Mesodermal cell (in vitro differentiated cells): ENCODE results near the gene STAT4. TPM values are rescaled to one million over a fixed set of nuclear protein-coding genes. Genes with fewer than 3 reads are reported as not detected.

Experiments used
- H3K27ac ChIP-seq: 2 replicates; pipeline ENCODE4 v1.7.0; 2013; ENCODE audit warnings: mild to moderate bottlenecking, low read depth, low read length, moderate library complexity; ENCODE audit not compliant: severe bottlenecking
- H3K36me3 ChIP-seq: 2 replicates; pipeline ENCODE4 v1.7.1; 2013; ENCODE audit warnings: mild to moderate bottlenecking, low read length, moderate library complexity; ENCODE audit not compliant: control insufficient read depth, insufficient read depth
- H3K4me1 ChIP-seq: one replicate; pipeline ENCODE4 v1.7.1; 2013; ENCODE audit warnings: mild to moderate bottlenecking, low read length; ENCODE audit not compliant: insufficient read depth, control insufficient read depth, poor library complexity, severe bottlenecking
- H3K4me3 ChIP-seq: 2 replicates; pipeline ENCODE4 v1.7.0; 2013; ENCODE audit warnings: low read length, control low read depth, mild to moderate bottlenecking; ENCODE audit not compliant: insufficient read depth, poor library complexity, severe bottlenecking; ENCODE audit errors: extremely low read depth
- H3K9me3 ChIP-seq: 2 replicates; pipeline ENCODE4 v1.7.1; 2013; ENCODE audit warnings: mild to moderate bottlenecking, low read length, moderate library complexity; ENCODE audit not compliant: control insufficient read depth
- WGBS, 2 experiments: methylation state at CpG; one replicate each; pipeline ENCODE4 v1.1.5; 2013; ENCODE audit warnings: missing lambda C conversion rate in 2 of 2; ENCODE audit not compliant: insufficient coverage in 2 of 2; 5-methylcytosine and 5-hydroxymethylcytosine counted together
- polyA plus RNA-seq, 2 experiments: library from polyadenylated mRNA; stranded (reverse); fragments of 50-300 nt; gene quantifications; one replicate each; pipeline ENCODE4 v1.2.3, GENCODE V29; 2013

Gene STAT4, protein sequence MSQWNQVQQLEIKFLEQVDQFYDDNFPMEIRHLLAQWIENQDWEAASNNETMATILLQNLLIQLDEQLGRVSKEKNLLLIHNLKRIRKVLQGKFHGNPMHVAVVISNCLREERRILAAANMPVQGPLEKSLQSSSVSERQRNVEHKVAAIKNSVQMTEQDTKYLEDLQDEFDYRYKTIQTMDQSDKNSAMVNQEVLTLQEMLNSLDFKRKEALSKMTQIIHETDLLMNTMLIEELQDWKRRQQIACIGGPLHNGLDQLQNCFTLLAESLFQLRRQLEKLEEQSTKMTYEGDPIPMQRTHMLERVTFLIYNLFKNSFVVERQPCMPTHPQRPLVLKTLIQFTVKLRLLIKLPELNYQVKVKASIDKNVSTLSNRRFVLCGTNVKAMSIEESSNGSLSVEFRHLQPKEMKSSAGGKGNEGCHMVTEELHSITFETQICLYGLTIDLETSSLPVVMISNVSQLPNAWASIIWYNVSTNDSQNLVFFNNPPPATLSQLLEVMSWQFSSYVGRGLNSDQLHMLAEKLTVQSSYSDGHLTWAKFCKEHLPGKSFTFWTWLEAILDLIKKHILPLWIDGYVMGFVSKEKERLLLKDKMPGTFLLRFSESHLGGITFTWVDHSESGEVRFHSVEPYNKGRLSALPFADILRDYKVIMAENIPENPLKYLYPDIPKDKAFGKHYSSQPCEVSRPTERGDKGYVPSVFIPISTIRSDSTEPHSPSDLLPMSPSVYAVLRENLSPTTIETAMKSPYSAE
- 1.7 TPM for polyA plus RNA-seq (2013, experiment 1 of 2)
- polyA plus RNA-seq (2013, experiment 2 of 2) = 0.76 TPM

DNA sequence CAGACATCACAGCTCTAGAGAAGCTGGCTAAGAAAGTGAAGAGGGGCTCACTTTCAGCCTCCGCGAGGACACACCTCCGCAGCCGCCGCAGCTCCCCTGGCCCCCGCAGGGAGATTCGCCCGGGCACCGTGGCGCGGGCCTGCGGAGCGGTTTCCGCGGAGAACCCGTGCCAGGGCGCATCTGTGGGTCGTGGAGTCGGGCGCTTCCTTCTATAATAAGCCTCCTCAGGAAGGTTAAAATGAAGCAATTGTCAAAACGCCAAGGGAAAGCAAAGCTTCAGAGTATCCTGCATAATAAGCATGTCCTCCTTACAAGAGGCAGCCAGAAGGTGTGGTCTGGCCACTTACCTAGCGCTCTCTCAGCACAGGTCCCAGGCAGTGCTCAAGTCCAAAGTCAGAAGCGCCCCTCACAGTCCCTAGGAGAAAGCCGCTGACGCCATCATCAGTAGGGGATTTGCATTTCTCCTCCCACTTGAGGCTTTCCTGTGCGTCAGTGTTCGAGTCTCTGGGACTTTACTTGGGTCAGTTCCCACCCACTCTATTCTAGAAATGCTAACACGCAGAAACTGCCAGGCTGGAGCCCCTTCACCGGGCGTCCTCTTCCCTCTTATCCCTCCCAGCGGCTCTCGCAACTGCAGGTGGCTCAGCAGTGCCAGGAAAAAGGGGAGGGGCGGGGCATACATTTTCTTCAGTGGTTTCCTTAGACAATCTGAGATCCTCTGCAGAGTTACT, at the start of gene STAT4:
Gene STAT4 (minus strand): TSS at position 395 of the 731 bp plus-strand sequence. CDS start 2,791 bp downstream, outside the sequence.
- H3K9me3 ChIP-seq = no peaks in the 10 kb centered on the region
- 1 to 8% methylated on average over 20 to 26 of the region's 33 CpGs for WGBS, 2 experiments
- peak within 1 kb of the TSS; percentile 35 for H3K4me3 ChIP-seq
- no peaks in the 10 kb centered on the region for H3K4me1 ChIP-seq
- no peak within 1 kb of the TSS for H3K27ac ChIP-seq
- H3K36me3 ChIP-seq = no peaks in the 10 kb centered on the region

DNA sequence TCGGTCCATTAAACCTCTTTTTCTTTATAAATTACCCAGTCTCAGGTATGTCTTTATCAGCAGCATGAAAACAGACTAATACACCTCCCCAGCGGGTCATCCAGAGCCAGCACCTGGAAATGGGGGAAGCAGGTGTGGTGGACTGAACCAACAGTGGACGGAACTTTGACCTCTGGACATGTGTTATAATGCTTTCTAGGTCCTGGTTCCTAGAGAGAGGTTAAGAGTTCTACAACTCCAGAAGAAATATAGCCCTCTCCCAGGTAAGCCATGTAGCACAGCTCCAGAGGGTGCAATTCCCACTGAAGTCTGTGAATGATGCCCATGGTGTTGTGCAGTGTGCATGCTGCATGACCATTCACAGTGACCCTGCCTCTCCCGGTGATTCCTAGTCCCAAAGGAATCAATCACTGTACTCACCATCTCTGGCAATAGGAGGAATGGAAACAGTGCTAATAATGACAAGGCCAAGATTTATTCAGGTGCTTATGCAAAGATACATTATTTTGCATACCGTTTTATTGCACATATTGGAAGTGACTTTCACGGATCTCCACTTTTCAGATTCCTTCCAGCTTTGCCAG, 49.2 kb upstream of the STAT4 start:
- peaks cover 9% of the 10 kb centered on the region for H3K4me1 ChIP-seq
- no peaks in the 10 kb centered on the region for H3K36me3 ChIP-seq
- no peak overlapping the region for H3K27ac ChIP-seq
- WGBS, 2 experiments = 94 to 97% methylated on average over 2 to 4 of the region's 6 CpGs
- H3K4me3 ChIP-seq = no peak overlapping the region
- no peaks in the 10 kb centered on the region for H3K9me3 ChIP-seq

DNA sequence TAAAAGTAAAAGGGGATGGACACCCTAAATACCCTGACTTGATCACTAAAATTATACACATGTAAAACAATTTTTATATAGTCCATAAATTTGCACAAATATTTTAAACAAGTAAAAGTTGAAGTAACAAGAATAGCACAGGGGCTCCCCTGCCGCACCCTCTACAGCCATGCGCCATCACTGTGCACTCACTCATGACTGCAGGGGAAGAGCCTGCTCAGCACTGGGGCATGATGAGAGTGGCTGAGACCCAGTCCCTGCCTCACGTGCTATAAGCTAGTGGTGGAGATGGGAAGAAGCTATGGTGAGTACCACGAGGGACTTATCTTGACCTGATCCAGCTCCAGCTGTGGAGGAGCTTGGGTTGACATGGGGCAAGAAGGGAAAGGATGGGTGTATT, 47.5 kb upstream of the STAT4 start:
- Histone ChIP-seq H3K4me3 (no peak overlapping the region), H3K4me1 (peaks cover 9% of the 10 kb centered on the region), H3K27ac (no peak overlapping the region), H3K9me3 (no peaks in the 10 kb centered on the region), H3K36me3 (no peaks in the 10 kb centered on the region)
- WGBS, 2 experiments = 85 to 88% methylated on average over 3 to 4 of the region's 4 CpGs

DNA sequence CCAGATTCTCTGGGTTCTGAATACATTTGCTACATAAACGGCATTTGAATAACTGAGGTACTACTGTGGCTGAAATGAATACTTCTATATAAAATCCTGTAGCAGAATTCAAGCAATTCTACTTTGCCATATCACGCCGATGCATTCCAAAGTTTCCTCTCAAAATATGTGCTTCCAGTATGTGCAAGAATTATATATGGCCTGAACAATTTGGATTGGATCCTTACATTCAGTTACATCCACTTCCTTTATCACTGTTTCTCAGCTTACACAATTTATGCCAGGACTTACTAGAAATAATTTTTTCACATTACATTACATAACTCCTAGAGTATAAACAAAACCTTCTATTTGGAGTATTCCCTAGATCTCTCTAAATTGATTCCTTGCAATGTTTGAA, 46.3 kb upstream of the STAT4 start:
- Histone ChIP-seq H3K36me3 (no peaks in the 10 kb centered on the region), H3K4me3 (no peak overlapping the region), H3K4me1 (no peaks in the 10 kb centered on the region), H3K9me3 (no peaks in the 10 kb centered on the region), H3K27ac (no peak overlapping the region)
- WGBS, 2 experiments = 100% methylated on average over 1 of the region's 3 CpGs; no CpG with 5 or more reads in 1 of the 2 experiments

DNA sequence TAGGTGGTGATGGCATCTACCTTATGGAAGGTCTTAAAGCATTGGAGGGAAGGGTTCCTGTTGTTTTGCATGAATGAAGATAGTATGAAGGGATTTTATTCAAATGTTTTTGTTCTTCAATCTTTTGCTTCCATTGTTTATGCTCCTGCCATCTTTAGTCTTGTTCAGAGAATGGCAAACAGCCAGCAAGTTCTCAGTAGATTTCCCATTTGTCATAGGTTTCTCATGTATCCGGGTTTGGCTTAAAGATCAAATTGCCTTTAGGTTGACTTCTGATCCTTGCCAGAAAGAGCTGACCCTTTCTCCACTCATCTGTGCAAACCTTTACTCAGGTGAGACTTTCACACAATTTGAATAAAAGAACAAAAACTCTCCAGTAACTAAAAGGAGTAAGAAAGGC, 44.2 kb upstream of the STAT4 start:
- no peaks in the 10 kb centered on the region for H3K36me3 ChIP-seq
- no peak overlapping the region for H3K4me3 ChIP-seq
- H3K4me1 ChIP-seq = no peaks in the 10 kb centered on the region
- H3K27ac ChIP-seq = no peak overlapping the region
- H3K9me3 ChIP-seq = no peaks in the 10 kb centered on the region
- WGBS, 2 experiments = 100% methylated on average over 1 of the region's 1 CpG; no CpG with 5 or more reads in 1 of the 2 experiments

DNA sequence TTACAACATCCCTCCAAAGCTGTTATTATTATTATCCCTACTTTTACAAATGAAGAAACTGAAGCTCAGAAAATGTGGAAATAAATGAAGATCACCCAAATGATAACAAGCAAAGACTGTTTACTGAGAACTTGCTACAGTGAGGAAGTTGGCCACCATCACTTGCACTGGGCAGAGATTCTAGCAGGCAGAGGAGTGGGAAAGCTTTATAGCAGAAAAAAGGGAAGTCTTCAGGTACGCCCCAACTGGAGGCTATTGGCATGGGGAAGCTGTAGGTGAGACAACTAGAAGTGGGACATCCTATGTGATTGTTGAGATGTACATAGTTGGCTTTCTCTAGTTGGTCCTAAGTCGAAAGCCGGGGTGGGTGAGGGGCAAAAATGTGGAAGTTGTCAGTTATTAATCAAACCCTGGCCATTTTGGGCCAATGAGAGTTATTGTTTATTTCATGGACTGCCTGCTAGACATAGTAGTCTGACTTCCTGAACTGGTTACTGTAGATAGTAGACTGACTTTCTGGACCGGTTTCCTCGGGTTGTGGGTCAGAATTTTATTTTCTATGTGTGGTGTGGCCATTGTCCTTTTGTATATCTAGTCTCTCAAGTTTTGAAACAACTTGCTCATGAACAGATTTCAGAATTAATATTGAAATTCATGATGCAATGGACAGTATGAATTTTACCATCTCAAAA, 40.2 kb upstream of the STAT4 start:
- WGBS, 2 experiments = 93 to 100% methylated on average over 3 of the region's 5 CpGs
- H3K9me3 ChIP-seq = no peaks in the 10 kb centered on the region
- H3K27ac ChIP-seq = no peak overlapping the region
- no peaks in the 10 kb centered on the region for H3K36me3 ChIP-seq
- H3K4me1 ChIP-seq = no peaks in the 10 kb centered on the region
- H3K4me3 ChIP-seq = no peak overlapping the region

DNA sequence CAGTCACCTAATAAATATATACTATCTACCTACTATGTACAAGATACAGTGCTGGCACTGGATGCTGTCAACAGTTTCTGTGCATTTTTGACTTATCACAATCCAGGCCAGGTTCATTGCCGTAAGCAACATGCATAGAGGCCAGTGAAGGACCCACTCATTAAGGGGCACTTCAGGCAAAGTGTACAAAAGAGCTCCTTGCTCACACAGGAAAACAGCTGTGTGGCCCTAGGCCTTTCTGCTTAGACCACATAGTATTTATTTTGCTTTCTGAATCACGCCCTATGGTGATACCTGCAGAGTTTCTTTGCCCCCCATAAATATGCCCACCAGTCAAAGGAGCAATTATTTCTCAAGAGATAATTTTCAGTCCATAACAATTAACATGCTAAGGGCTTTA, 39.6 kb upstream of the STAT4 start:
- no peak overlapping the region for H3K4me3 ChIP-seq
- H3K4me1 ChIP-seq = no peaks in the 10 kb centered on the region
- no peaks in the 10 kb centered on the region for H3K9me3 ChIP-seq
- H3K36me3 ChIP-seq = no peaks in the 10 kb centered on the region
- WGBS, 2 experiments = 92 to 95% methylated on average over 2 of the region's 2 CpGs
- no peak overlapping the region for H3K27ac ChIP-seq

DNA sequence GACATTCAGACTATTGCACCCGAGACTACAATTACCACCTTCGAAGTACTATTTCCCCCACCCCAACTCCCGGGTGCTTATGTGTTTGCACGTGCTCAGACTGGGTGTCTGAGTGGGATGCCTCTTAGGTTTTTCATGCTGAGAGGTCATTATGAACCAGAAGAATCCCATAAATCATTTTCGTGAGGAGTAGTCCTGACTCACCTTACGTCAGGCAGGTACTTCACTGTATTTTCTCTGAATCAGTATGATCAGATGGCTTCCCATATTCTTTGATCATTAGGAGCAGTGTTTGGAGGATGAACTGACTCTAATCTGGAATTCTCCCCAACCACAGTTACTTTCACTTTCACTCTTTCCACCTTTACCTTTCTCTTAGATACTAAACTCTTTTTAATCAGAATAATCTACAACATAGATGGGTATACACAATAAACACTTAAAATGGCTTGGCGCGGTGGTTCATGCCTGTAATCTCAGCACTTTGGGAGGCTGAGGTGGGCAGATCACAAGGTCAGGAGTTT, 38.4 kb upstream of the STAT4 start:
- Histone ChIP-seq H3K4me1 (no peaks in the 10 kb centered on the region), H3K9me3 (no peaks in the 10 kb centered on the region), H3K36me3 (no peaks in the 10 kb centered on the region), H3K27ac (no peak overlapping the region), H3K4me3 (no peak overlapping the region)
- WGBS, 2 experiments = 87 to 100% methylated on average over 2 to 4 of the region's 8 CpGs

DNA sequence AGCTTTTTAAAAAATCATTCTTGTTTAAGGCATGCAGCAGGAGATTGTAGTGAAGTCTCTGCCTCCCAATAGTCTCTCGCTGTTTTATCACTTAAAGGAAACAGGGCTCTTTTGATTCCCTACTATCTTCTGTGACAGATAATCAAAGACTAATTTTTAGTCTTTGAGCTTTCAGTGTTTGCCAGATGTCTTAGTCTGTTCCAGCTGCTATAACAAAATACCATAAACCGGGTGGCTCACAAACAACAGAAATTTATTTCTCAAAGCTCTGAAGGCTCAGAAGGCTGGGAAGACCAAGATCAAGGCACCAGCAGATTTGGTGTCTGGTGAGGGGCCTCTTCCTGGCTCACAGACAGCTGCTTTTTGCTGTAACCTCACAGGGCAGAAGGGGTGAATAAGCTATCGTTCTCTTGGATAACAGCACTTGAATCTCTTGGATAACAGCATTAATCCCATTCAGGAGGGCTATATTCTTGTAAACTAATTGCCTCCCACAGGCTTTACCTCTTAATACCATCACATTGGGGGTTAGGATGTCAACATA, 37.8 kb upstream of the STAT4 start:
- WGBS, 2 experiments = 78 to 93% methylated on average over 1 to 2 of the region's 3 CpGs
- no peak overlapping the region for H3K27ac ChIP-seq
- no peaks in the 10 kb centered on the region for H3K9me3 ChIP-seq
- H3K4me1 ChIP-seq = no peaks in the 10 kb centered on the region
- H3K36me3 ChIP-seq = no peaks in the 10 kb centered on the region
- H3K4me3 ChIP-seq = no peak overlapping the region
